Stimulated activated effector memory CD8-positive, alpha-beta T cell treated with anti-CD3 and anti-CD28 coated beads, Interleukin-12 subunit alpha, Interleukin-12 subunit beta, amount 100 ng/mL, for 72 hours (primary cell): ENCODE data around the gene MRPL12.
"Not testable (repeated sequence)": the region's sequence is repeated elsewhere in the genome, so short reads cannot be mapped to it uniquely, and the experiment has no call there.

Experiments
- ATAC-seq: fragments of 150-1000 bp; cut with Tn5 transposase; 2 replicates; pipeline ENCODE4 v1.10.0; 2021
- DNase-seq, 2 donors: peaks; one replicate each; pipeline ENCODE4 v3.0.0; 2021 to 2022; ENCODE audit warnings: low spot score in 2 of 2
- H3K27ac Mint-ChIP-seq: one replicate; pipeline ENCODE4 v1.8.0; 2022; ENCODE audit warnings: mild to moderate bottlenecking, mixed read lengths
- H3K36me3 Mint-ChIP-seq: one replicate; pipeline ENCODE4 v1.8.0; 2022; ENCODE audit warnings: mild to moderate bottlenecking, mixed read lengths
- H3K4me1 Mint-ChIP-seq: one replicate; pipeline ENCODE4 v1.8.0; 2022; ENCODE audit warnings: mixed read lengths
- H3K4me3 Mint-ChIP-seq: one replicate; pipeline ENCODE4 v1.8.0; 2022; ENCODE audit warnings: mild to moderate bottlenecking, mixed read lengths
- H3K9me3 Mint-ChIP-seq: one replicate; pipeline ENCODE4 v1.8.0; 2022; ENCODE audit warnings: mixed read lengths

Gene MRPL12

GRCh38 chr17:81673561-81674258 lies 29.5 kb upstream of the MRPL12 start:
- Mint-ChIP-seq H3K9me3 (no peaks in the 10 kb centered on the region), H3K36me3 (peaks cover 73% of the 10 kb centered on the region), H3K4me1 (peaks cover 14% of the 10 kb centered on the region), H3K4me3 (no peak overlapping the region), H3K27ac (no peak overlapping the region)
- no peak for DNase-seq
- ATAC-seq: no peak

DNA sequence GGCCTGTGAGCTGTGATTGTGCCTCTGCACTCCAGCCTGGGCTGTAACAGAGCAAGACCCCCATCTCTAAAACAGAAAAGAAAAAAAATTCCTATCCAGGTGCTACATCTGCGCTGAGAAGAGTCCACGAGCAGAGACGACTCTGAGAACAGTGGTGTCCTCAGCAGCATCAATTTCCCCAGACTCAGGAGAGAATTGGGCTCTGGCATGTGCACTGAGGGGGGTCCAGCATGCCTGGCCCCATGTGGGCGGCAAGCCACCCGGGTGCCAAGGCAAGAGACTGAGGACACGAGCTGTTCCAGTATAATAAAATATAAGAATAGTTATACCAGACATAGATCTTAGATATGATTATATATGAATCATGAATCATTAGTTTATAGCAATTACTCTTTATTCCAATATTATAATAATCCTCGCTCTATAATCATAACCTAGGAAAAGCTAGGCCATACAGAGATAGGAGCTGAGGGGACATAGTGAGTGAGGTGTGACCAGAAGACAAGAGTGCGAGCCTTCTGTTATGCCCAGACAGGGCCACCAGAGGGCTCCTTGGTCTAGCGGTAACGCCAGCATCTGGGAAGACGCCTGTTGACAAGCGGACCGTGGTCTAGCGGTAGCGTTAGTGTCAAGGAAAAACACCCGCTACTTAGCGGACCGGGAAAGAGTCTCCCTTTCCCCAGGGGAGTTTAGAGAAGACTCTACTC lies 27.5 kb upstream of the MRPL12 start:
- DNase-seq: peak in 1 of 2 donors; percentile 62
- H3K27ac Mint-ChIP-seq, ATAC-seq, H3K4me1 Mint-ChIP-seq, H3K9me3 Mint-ChIP-seq, H3K4me3 Mint-ChIP-seq: not testable (repeated sequence)
- peaks cover 53% of the 10 kb centered on the region for H3K36me3 Mint-ChIP-seq

DNA sequence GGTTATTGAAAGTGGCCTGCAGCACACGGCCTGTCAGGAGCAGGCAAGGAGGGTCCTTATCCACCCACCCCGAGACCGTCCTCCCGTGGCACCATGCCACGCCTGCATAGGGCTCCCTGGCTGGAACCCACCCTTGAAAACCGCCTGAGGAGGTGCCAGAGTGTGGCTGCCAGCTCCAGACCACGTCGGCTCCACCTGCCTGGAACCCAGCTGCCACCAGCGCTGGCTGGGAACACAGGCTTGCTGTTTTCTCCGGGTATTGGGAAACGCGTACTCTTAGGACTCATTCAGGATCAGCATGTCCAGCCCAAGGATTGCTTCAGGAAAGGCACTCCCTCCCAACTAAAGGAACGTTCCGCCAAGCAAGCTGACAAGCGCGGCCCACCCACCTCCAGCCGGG lies 26.3 kb upstream of the MRPL12 start:
- Mint-ChIP-seq H3K9me3 (no peaks in the 10 kb centered on the region), H3K4me3 (no peak overlapping the region), H3K27ac (peak overlapping the region; percentile 55), H3K36me3 (peaks cover 41% of the 10 kb centered on the region), H3K4me1 (peaks cover 9% of the 10 kb centered on the region)
- DNase-seq (no peak), ATAC-seq (no peak)

GRCh38 chr17:81680150-81680549 lies 23.0 kb upstream of the MRPL12 start:
- H3K4me3 Mint-ChIP-seq: no peak overlapping the region
- no peak for DNase-seq
- peaks cover 26% of the 10 kb centered on the region for H3K4me1 Mint-ChIP-seq
- H3K27ac Mint-ChIP-seq: no peak overlapping the region
- H3K9me3 Mint-ChIP-seq: no peaks in the 10 kb centered on the region
- peaks cover 27% of the 10 kb centered on the region for H3K36me3 Mint-ChIP-seq
- ATAC-seq: no peak

DNA sequence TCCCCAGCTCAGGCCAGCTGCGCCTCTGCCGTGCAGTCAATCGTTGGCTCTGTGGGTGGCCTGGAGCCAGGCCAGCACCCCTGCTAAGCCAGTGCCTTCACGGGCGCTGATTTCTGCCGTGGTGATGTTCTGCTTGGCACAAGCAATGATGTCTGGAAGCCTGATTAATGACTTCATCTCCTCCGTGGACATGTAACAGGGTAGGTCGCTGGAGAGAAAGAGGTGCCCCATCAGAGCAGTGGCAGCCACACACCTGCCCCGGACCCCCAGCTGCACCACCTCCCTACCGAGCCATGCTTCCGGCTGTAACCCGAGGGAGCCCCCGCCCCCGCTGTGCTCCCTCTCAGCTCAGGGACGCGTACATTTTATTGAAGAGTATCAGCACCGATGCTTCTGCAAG lies 21.5 kb upstream of the MRPL12 start:
- no peak for ATAC-seq
- no peaks in the 10 kb centered on the region for H3K9me3 Mint-ChIP-seq
- DNase-seq: no peak
- no peak overlapping the region for H3K27ac Mint-ChIP-seq
- H3K36me3 Mint-ChIP-seq: peaks cover 33% of the 10 kb centered on the region
- peak overlapping the region; percentile 89 for H3K4me3 Mint-ChIP-seq
- peaks cover 30% of the 10 kb centered on the region for H3K4me1 Mint-ChIP-seq

DNA sequence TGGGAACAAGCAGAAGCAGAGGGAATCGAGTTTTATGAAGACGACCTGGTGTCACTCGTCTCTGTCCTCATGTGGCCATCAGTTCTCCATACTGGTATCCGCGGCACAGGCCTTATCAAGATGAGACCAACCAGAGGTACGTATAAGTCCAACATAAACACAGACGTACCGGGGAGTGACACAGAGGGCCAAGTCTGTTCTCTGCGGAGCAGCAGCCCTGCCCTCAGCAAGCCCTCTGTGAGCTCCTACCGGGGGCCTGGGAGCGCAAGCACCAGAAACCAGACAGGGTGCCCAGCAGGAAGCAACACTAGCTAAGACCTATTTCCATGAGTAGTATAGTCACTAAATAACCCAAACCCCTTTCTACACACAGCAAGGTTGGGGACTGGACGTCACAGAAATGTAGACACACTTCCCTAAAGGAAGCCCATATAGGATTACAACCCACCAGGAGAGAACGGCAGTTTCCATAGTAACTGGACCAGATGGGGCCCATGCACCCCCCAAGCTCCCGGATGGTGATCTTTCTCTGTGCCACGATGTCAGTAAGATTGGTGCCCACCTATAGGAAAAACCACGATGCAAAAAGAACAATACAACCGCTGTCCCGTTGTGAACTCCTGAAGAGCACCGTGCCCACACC lies 20.5 kb upstream of the MRPL12 start:
- H3K4me3 Mint-ChIP-seq: peak overlapping the region; percentile 89
- H3K27ac Mint-ChIP-seq: peak overlapping the region; percentile 97
- peaks cover 43% of the 10 kb centered on the region for H3K36me3 Mint-ChIP-seq
- DNase-seq (no peak), ATAC-seq (no peak)
- no peaks in the 10 kb centered on the region for H3K9me3 Mint-ChIP-seq
- peaks cover 39% of the 10 kb centered on the region for H3K4me1 Mint-ChIP-seq

- Mint-ChIP-seq H3K27ac (peak overlapping the region; percentile 97), H3K4me3 (peak overlapping the region; percentile 89), H3K36me3 (peaks cover 48% of the 10 kb centered on the region), H3K4me1 (peaks cover 40% of the 10 kb centered on the region), H3K9me3 (no peaks in the 10 kb centered on the region)
- DNase-seq (no peak), ATAC-seq (peak; percentile 1)
Observed at GRCh38 chr17:81683208-81683583, 20.0 kb upstream of the MRPL12 start.

DNA sequence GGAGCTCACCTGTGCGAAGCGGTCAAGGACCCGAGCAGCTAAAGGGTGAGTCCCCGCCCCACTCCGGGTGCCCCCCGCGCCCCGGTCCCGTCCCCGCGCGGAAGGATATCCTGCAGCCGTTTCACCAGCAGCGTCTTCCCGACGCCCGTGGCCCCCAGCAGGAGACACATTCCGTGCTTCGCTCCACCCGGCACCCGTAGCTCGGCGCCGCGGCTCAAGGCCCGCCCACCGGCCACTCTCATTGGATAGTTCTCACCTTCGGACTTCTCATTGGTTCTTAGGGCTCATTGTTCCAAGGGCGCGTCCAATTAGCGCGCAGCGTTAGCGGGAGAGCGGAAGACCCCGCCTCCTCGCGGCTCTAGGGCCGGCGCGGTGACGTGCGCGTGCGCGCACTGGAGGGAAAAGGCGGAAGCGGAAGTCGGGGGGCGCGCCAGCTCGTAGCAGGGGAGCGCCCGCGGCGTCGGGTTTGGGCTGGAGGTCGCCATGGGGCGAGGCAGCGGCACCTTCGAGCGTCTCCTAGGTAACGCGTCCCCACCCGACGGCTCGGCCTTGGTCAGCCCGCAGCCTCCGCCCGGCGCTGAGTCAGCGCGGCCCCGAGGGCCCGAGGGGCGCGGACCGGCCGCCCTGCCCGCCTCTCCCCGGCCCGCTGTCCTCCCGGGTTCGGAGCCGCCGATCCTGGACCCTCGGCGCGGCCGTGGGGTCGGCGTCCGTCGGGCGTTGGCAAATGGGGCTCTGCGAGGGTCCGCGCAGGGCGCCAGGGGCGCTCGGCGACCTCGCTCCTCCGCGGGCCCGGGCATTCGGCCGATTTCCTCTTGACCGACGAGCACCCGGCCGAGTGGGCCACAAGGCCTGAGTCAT lies 19.4 kb upstream of the MRPL12 start, which contains the start of the genes ARL16 and HGS:
Gene ARL16 (minus strand): TSS at position 214 of the 858 bp plus-strand sequence. CDS start 44 bp downstream, at position 170.
Gene HGS (plus strand): TSS at position 428 of the 858 bp plus-strand sequence. CDS start 56 bp downstream, at position 484.
- peaks cover 45% of the 10 kb centered on the region for H3K4me1 Mint-ChIP-seq
- H3K9me3 Mint-ChIP-seq: no peaks in the 10 kb centered on the region
- ATAC-seq (peak; percentile 96), DNase-seq (peak; percentile 98 to 99)
- peak within 1 kb of the TSS; percentile 89 for H3K4me3 Mint-ChIP-seq
- peaks cover 54% of the 10 kb centered on the region for H3K36me3 Mint-ChIP-seq
- peak within 1 kb of the TSS; percentile 97 for H3K27ac Mint-ChIP-seq

DNA sequence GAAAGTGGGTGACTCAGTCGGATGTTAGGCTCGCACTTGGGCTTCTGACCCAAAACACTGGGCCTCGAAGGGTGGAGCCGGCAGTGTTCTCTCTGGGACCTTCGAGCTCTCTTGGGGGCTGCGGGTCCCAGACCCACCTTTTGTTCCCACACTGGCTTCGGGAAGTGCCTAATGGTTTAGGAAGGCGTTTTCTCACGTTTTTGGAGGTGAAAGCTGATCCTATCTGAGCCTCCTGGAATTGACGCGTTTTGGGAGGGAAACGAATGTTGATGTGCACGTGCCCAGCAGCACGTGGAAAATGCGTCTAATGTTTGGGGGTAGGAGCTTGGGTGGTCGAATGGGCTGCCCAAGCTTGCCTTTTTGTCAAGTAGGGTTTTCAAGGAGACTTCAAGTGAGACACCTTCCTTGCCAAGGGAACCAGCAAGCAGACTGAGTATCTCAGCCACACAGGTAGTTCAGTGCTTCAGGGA lies 18.7 kb upstream of the MRPL12 start:
- peaks cover 60% of the 10 kb centered on the region for H3K36me3 Mint-ChIP-seq
- DNase-seq: no peak

GRCh38 chr17:81685108-81685507 lies 18.1 kb upstream of the MRPL12 start:
- peak overlapping the region; percentile 89 for H3K4me3 Mint-ChIP-seq
- ATAC-seq (peak; percentile 49), DNase-seq (no peak)
- H3K36me3 Mint-ChIP-seq: peaks cover 67% of the 10 kb centered on the region
- H3K4me1 Mint-ChIP-seq: peaks cover 58% of the 10 kb centered on the region
- H3K9me3 Mint-ChIP-seq: no peaks in the 10 kb centered on the region
- peak overlapping the region; percentile 97 for H3K27ac Mint-ChIP-seq

More for the DNA sequence above, 18.7 kb upstream of the MRPL12 start:
- Mint-ChIP-seq H3K9me3 (no peaks in the 10 kb centered on the region), H3K4me1 (peaks cover 51% of the 10 kb centered on the region), H3K4me3 (peak overlapping the region; percentile 89), H3K27ac (peak overlapping the region; percentile 97)
- peak; percentile 58 for ATAC-seq

- no peaks in the 10 kb centered on the region for H3K9me3 Mint-ChIP-seq
- DNase-seq (no peak), ATAC-seq (no peak)
- H3K27ac Mint-ChIP-seq: peak overlapping the region; percentile 37
- peaks cover 81% of the 10 kb centered on the region for H3K36me3 Mint-ChIP-seq
- peaks cover 59% of the 10 kb centered on the region for H3K4me1 Mint-ChIP-seq
- no peak overlapping the region for H3K4me3 Mint-ChIP-seq
Observed at GRCh38 chr17:81686614-81687013, 16.6 kb upstream of the MRPL12 start.

DNA sequence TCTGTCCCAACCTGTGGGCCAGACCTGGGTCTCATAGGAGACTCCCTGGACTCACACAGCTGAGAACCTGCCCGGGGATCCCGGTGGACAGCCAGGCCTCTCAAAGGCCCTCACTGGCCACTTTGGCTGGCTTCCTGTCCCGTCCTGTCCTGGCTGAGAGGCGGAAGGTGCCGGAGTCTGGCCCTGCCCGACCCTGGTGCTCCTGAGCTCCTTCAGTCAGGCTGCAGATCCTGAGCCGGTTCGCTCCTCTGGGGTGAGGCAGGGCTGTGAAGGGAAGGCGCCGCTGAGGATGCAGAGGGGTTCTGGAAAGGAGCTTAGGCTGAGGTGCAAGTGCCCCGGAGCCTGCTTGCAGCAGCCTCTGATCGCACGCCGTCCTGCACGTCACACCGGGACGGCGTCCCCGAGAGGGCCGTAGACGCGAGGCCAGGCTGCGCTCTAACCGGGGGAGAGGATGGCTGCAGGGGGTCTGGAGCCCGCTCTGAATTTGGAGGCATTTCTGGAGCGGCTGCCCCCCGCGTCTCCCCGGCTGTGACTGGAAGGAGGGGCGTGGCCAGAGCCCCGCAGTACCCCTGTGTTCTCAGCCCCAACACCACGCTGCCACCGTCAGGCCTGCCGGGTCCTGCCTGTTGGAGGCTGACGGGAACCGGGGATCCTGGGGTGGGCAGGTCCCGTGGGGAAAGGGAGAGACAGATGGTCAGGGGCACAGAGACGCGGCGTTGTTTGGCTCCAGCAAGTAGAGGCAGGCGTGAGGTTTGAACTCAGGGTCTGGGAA lies 15.2 kb upstream of the MRPL12 start:
- peaks cover 52% of the 10 kb centered on the region for H3K4me1 Mint-ChIP-seq
- H3K9me3 Mint-ChIP-seq: no peaks in the 10 kb centered on the region
- no peak for DNase-seq
- H3K36me3 Mint-ChIP-seq: peaks cover 94% of the 10 kb centered on the region
- no peak overlapping the region for H3K4me3 Mint-ChIP-seq
- no peak for ATAC-seq
- H3K27ac Mint-ChIP-seq: peak overlapping the region; percentile 37

GRCh38 chr17:81688616-81689015 lies 14.6 kb upstream of the MRPL12 start:
- Mint-ChIP-seq H3K4me1 (peaks cover 51% of the 10 kb centered on the region), H3K27ac (peak overlapping the region; percentile 76), H3K4me3 (no peak overlapping the region), H3K9me3 (no peaks in the 10 kb centered on the region), H3K36me3 (peaks cover 98% of the 10 kb centered on the region)
- no peak for DNase-seq
- no peak for ATAC-seq

GRCh38 chr17:81690066-81690465 lies 13.1 kb upstream of the MRPL12 start:
- no peak for ATAC-seq
- Mint-ChIP-seq H3K36me3 (peaks cover 98% of the 10 kb centered on the region), H3K27ac (peak overlapping the region; percentile 69), H3K4me3 (no peak overlapping the region), H3K9me3 (no peaks in the 10 kb centered on the region), H3K4me1 (peaks cover 43% of the 10 kb centered on the region)
- no peak for DNase-seq
